HEK293 (cell line): Measurements from ENCODE around the gene COL18A1.

Source experiments
- INSM2 ChIP-seq: fragments of 450-650 bp; formaldehyde crosslinking; IDR thresholded peaks from 2 replicates; pipeline ENCODE4 v1.5.1; 2016; ENCODE audit warnings: missing biosample characterization, missing genetic modification characterization
- KLF1 ChIP-seq: fragments of 450-650 bp; formaldehyde crosslinking; IDR thresholded peaks from 2 replicates; pipeline ENCODE4 v1.5.1; 2016; ENCODE audit warnings: missing biosample characterization, missing genetic modification characterization
- MZF1 ChIP-seq: fragments of 450-650 bp; formaldehyde crosslinking; IDR thresholded peaks from 2 replicates; pipeline ENCODE4 v1.5.1; 2017; ENCODE audit warnings: missing biosample characterization, missing genetic modification characterization, borderline replicate concordance
- SP2 ChIP-seq: fragments of 450-650 bp; formaldehyde crosslinking; IDR thresholded peaks from 2 replicates; pipeline ENCODE4 v1.5.1; 2016; ENCODE audit warnings: missing biosample characterization, missing genetic modification characterization
- TRIM28 ChIP-seq: IDR thresholded peaks from 2 replicates; pipeline ENCODE4 v1.6.1; 2011; ENCODE audit warnings: low read length, control low read depth, borderline replicate concordance
- ZBTB10 ChIP-seq: fragments of 450-650 bp; formaldehyde crosslinking; IDR thresholded peaks from 2 replicates; pipeline ENCODE4 v1.5.1; 2016; ENCODE audit warnings: missing biosample characterization, missing genetic modification characterization
- ZBTB17 ChIP-seq: fragments of 450-650 bp; formaldehyde crosslinking; IDR thresholded peaks from 2 replicates; pipeline ENCODE4 v1.5.1; 2016; ENCODE audit warnings: missing biosample characterization, missing genetic modification characterization
- ZBTB48 ChIP-seq: fragments of 450-650 bp; formaldehyde crosslinking; IDR thresholded peaks from 2 replicates; pipeline ENCODE4 v1.5.1; 2016; ENCODE audit warnings: missing biosample characterization, missing genetic modification characterization
- ZFHX2 ChIP-seq: fragments of 450-650 bp; formaldehyde crosslinking; conservative IDR thresholded peaks from 2 replicates; pipeline ENCODE4 v1.5.1; 2016; ENCODE audit warnings: missing biosample characterization, missing genetic modification characterization
- ZNF18 ChIP-seq: fragments of 450-650 bp; formaldehyde crosslinking; IDR thresholded peaks from 2 replicates; pipeline ENCODE4 v1.5.1; 2016; ENCODE audit warnings: missing biosample characterization, missing genetic modification characterization
- ZNF2 ChIP-seq: fragments of 450-650 bp; formaldehyde crosslinking; IDR thresholded peaks from 2 replicates; pipeline ENCODE4 v1.5.1; 2016; ENCODE audit warnings: missing biosample characterization, missing genetic modification characterization
- ZNF350 ChIP-seq: fragments of 450-650 bp; formaldehyde crosslinking; IDR thresholded peaks from 2 replicates; pipeline ENCODE4 v1.5.0; 2017; ENCODE audit warnings: missing biosample characterization, mild to moderate bottlenecking, missing genetic modification characterization
- ZNF366 ChIP-seq: fragments of 450-650 bp; formaldehyde crosslinking; conservative IDR thresholded peaks from 2 replicates; pipeline ENCODE4 v1.5.1; 2016; ENCODE audit warnings: missing biosample characterization, missing genetic modification characterization
- ZNF394 ChIP-seq: fragments of 450-650 bp; formaldehyde crosslinking; IDR thresholded peaks from 2 replicates; pipeline ENCODE4 v1.5.1; 2016; ENCODE audit warnings: missing biosample characterization, missing genetic modification characterization, mild to moderate bottlenecking, moderate library complexity, borderline replicate concordance
- ZNF48 ChIP-seq: fragments of 450-650 bp; formaldehyde crosslinking; IDR thresholded peaks from 2 replicates; pipeline ENCODE4 v1.5.1; 2016; ENCODE audit warnings: missing biosample characterization, missing genetic modification characterization
- ZNF571 ChIP-seq: fragments of 450-650 bp; formaldehyde crosslinking; IDR thresholded peaks from 2 replicates; pipeline ENCODE4 v1.5.0; 2017; ENCODE audit warnings: missing biosample characterization, missing genetic modification characterization
- ZNF596 ChIP-seq: fragments of 450-650 bp; IDR thresholded peaks from 2 replicates; pipeline ENCODE4 v1.5.0; 2018; ENCODE audit warnings: missing biosample characterization, mild to moderate bottlenecking, missing genetic modification characterization, moderate library complexity
- ZNF600 ChIP-seq: fragments of 450-650 bp; formaldehyde crosslinking; IDR thresholded peaks from 2 replicates; pipeline ENCODE4 v1.5.1; 2016; ENCODE audit warnings: missing biosample characterization, missing genetic modification characterization
- ZNF629 ChIP-seq: fragments of 450-650 bp; formaldehyde crosslinking; IDR thresholded peaks from 2 replicates; pipeline ENCODE4 v1.5.1; 2017; ENCODE audit warnings: missing biosample characterization, missing genetic modification characterization
- ZNF654 ChIP-seq: fragments of 450-650 bp; formaldehyde crosslinking; IDR thresholded peaks from 2 replicates; pipeline ENCODE4 v1.5.1; 2016; ENCODE audit warnings: low read depth, missing biosample characterization, missing genetic modification characterization
- ZNF677 ChIP-seq: fragments of 450-650 bp; IDR thresholded peaks from 2 replicates; pipeline ENCODE4 v1.5.0; 2018; ENCODE audit warnings: missing biosample characterization, mild to moderate bottlenecking, missing genetic modification characterization, moderate library complexity
- ZNF707 ChIP-seq: fragments of 450-650 bp; formaldehyde crosslinking; IDR thresholded peaks from 2 replicates; pipeline ENCODE4 v1.5.1; 2016; ENCODE audit warnings: missing biosample characterization, missing genetic modification characterization
- ZNF777 ChIP-seq: fragments of 450-650 bp; formaldehyde crosslinking; IDR thresholded peaks from 2 replicates; pipeline ENCODE4 v1.5.1; 2017; ENCODE audit warnings: missing biosample characterization, missing genetic modification characterization, borderline replicate concordance
- ZNF837 ChIP-seq: fragments of 450-650 bp; formaldehyde crosslinking; IDR thresholded peaks from 2 replicates; pipeline ENCODE4 v1.5.1; 2016; ENCODE audit warnings: missing biosample characterization, missing genetic modification characterization
- ZSCAN16 ChIP-seq: fragments of 450-650 bp; formaldehyde crosslinking; IDR thresholded peaks from 2 replicates; pipeline ENCODE4 v1.5.1; 2016; ENCODE audit warnings: missing biosample characterization, missing genetic modification characterization
- TF ChIP-seq, protein P1 (sequence below): fragments of 450-650 bp; formaldehyde crosslinking; IDR thresholded peaks from 2 replicates; pipeline ENCODE4 v1.5.1; 2017; ENCODE audit warnings: missing biosample characterization, missing genetic modification characterization
- TF ChIP-seq, protein P2 (sequence below): fragments of 450-650 bp; formaldehyde crosslinking; IDR thresholded peaks from 2 replicates; pipeline ENCODE4 v1.5.1; 2016; ENCODE audit warnings: missing biosample characterization, missing genetic modification characterization, low read depth
- TF ChIP-seq, protein P3 (sequence below): fragments of 450-650 bp; formaldehyde crosslinking; IDR thresholded peaks from 2 replicates; pipeline ENCODE4 v1.5.1; 2016; ENCODE audit warnings: missing biosample characterization, missing genetic modification characterization, borderline replicate concordance

The COL18A1 gene

DNA sequence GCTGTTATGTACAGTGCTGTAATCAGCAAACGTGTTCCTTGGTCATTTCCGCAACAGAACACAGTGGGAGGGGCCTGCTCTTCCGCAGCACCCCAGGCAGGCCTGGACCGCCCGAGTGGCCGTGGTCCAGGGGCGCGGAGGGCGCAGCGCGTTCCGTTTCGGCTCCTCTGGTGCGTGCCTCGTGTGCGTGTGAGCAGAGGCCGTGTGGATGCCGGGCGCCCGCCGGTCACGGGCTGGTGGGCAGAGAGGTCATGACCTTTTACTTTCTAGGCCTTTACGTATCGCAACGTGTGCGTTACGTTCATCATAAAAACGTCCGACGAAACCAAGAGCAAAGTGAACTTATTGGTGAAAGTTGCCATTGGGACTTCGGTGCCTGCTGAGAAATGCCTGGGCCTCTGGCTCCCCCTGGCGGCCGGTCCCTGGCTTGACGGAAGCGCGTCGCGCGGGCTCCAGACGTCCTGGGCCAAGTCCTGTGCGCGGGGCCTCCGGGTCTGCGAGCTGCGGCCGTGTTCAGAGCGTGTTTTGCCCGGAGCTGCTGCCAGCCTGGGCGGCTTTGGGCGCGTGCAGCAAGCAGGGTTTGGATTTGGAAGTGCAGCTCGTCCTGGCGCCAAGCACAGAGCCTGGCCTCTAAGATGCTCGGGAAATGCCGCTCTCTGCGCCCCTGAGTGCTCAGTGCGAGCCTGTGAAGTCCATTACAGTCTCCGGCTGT, 34.4 kb downstream of the COL18A1 start (continued):
- TF ChIP-seq, protein P1, sequence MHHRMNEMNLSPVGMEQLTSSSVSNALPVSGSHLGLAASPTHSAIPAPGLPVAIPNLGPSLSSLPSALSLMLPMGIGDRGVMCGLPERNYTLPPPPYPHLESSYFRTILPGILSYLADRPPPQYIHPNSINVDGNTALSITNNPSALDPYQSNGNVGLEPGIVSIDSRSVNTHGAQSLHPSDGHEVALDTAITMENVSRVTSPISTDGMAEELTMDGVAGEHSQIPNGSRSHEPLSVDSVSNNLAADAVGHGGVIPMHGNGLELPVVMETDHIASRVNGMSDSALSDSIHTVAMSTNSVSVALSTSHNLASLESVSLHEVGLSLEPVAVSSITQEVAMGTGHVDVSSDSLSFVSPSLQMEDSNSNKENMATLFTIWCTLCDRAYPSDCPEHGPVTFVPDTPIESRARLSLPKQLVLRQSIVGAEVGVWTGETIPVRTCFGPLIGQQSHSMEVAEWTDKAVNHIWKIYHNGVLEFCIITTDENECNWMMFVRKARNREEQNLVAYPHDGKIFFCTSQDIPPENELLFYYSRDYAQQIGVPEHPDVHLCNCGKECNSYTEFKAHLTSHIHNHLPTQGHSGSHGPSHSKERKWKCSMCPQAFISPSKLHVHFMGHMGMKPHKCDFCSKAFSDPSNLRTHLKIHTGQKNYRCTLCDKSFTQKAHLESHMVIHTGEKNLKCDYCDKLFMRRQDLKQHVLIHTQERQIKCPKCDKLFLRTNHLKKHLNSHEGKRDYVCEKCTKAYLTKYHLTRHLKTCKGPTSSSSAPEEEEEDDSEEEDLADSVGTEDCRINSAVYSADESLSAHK (tag by site-specific recombination) = no peak
- no peak for TF ChIP-seq ZNF707 (tag by site-specific recombination)
- no peak for TF ChIP-seq ZNF48 (tag by site-specific recombination)
- TF ChIP-seq, protein P2, sequence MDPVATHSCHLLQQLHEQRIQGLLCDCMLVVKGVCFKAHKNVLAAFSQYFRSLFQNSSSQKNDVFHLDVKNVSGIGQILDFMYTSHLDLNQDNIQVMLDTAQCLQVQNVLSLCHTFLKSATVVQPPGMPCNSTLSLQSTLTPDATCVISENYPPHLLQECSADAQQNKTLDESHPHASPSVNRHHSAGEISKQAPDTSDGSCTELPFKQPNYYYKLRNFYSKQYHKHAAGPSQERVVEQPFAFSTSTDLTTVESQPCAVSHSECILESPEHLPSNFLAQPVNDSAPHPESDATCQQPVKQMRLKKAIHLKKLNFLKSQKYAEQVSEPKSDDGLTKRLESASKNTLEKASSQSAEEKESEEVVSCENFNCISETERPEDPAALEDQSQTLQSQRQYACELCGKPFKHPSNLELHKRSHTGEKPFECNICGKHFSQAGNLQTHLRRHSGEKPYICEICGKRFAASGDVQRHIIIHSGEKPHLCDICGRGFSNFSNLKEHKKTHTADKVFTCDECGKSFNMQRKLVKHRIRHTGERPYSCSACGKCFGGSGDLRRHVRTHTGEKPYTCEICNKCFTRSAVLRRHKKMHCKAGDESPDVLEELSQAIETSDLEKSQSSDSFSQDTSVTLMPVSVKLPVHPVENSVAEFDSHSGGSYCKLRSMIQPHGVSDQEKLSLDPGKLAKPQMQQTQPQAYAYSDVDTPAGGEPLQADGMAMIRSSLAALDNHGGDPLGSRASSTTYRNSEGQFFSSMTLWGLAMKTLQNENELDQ (tag by site-specific recombination) = no peak
- no peak for TF ChIP-seq MZF1 (tag by site-specific recombination)
- TF ChIP-seq ZBTB10 = no peak
- TF ChIP-seq ZNF2 = peak; percentile 54; the same call in 1 of the 2 replicates
- TF ChIP-seq ZNF837 (tag by site-specific recombination) = no peak
- TF ChIP-seq, protein P3, sequence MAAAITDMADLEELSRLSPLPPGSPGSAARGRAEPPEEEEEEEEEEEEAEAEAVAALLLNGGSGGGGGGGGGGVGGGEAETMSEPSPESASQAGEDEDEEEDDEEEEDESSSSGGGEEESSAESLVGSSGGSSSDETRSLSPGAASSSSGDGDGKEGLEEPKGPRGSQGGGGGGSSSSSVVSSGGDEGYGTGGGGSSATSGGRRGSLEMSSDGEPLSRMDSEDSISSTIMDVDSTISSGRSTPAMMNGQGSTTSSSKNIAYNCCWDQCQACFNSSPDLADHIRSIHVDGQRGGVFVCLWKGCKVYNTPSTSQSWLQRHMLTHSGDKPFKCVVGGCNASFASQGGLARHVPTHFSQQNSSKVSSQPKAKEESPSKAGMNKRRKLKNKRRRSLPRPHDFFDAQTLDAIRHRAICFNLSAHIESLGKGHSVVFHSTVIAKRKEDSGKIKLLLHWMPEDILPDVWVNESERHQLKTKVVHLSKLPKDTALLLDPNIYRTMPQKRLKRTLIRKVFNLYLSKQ (tag by site-specific recombination) = no peak
- no peak for TF ChIP-seq ZNF366 (tag by site-specific recombination)
- 0 out of 2 replicates have a peak, but pooled peaks have one; percentile 45 for TF ChIP-seq INSM2 (tag by site-specific recombination)
- TF ChIP-seq ZFHX2 (tag by site-specific recombination) = no peak
- TF ChIP-seq ZNF350 = no peak
- peak; percentile 45 for TF ChIP-seq ZNF629 (tag by site-specific recombination)
- TF ChIP-seq ZNF777 (tag by site-specific recombination) = no peak
- no peak for TF ChIP-seq ZBTB48
- TF ChIP-seq SP2 (tag by site-specific recombination) = no peak
- TF ChIP-seq TRIM28 = peak; percentile 69; the same call in 1 of the 2 replicates
- TF ChIP-seq ZSCAN16 = no peak
- TF ChIP-seq ZNF18 = no peak
- no peak for TF ChIP-seq ZNF677 (tag by site-specific recombination)
- TF ChIP-seq ZNF596 (tag by site-specific recombination) = no peak
- no peak for TF ChIP-seq KLF1 (tag by site-specific recombination)
- no peak for TF ChIP-seq ZNF394
- TF ChIP-seq ZNF654 = peak; percentile 65
- no peak for TF ChIP-seq ZNF571 (tag by site-specific recombination)
- peak; percentile 65; the same call in 1 of the 2 replicates for TF ChIP-seq ZNF600 (tag by site-specific recombination)
- peak; percentile 50 for TF ChIP-seq ZBTB17 (tag by site-specific recombination)
